ENCODE measurements around the gene CBL. TPM values are rescaled to one million over a fixed set of nuclear protein-coding genes. Genes with fewer than 3 reads are reported as not detected.

Gene CBL
- total RNA-seq, 4 donors from 2014 or later = 18.1 to 27.4 (median 22.2) TPM

GRCh38 chr11:119206511-119207414 is 624 bp downstream of the CBL start:
- TF ChIP-seq, protein P1, sequence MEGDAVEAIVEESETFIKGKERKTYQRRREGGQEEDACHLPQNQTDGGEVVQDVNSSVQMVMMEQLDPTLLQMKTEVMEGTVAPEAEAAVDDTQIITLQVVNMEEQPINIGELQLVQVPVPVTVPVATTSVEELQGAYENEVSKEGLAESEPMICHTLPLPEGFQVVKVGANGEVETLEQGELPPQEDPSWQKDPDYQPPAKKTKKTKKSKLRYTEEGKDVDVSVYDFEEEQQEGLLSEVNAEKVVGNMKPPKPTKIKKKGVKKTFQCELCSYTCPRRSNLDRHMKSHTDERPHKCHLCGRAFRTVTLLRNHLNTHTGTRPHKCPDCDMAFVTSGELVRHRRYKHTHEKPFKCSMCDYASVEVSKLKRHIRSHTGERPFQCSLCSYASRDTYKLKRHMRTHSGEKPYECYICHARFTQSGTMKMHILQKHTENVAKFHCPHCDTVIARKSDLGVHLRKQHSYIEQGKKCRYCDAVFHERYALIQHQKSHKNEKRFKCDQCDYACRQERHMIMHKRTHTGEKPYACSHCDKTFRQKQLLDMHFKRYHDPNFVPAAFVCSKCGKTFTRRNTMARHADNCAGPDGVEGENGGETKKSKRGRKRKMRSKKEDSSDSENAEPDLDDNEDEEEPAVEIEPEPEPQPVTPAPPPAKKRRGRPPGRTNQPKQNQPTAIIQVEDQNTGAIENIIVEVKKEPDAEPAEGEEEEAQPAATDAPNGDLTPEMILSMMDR (IDR thresholded peaks at IDR 0.05; ENCODE audit: low read depth) = no peak

GRCh38 chr11:119207415-119207960 is 1.3 kb downstream of the CBL start:
- TF ChIP-seq, protein P1 (IDR thresholded peaks at IDR 0.05; ENCODE audit: low read depth) = no peak

GRCh38 chr11:119209186-119209585 is 3.0 kb downstream of the CBL start:
- TF ChIP-seq, protein P1 (IDR thresholded peaks at IDR 0.05; ENCODE audit: low read depth) = no peak

GRCh38 chr11:119210050-119210449 is 3.9 kb downstream of the CBL start:
- TF ChIP-seq, protein P1 (IDR thresholded peaks at IDR 0.05; ENCODE audit: low read depth) = no peak

GRCh38 chr11:119218141-119218878 is 12.2 kb downstream of the CBL start:
- TF ChIP-seq, protein P1 (IDR thresholded peaks at IDR 0.05; ENCODE audit: low read depth) = no peak

GRCh38 chr11:119222308-119222707 is 16.2 kb downstream of the CBL start:
- TF ChIP-seq, protein P1 (IDR thresholded peaks at IDR 0.05; ENCODE audit: low read depth) = no peak

DNA sequence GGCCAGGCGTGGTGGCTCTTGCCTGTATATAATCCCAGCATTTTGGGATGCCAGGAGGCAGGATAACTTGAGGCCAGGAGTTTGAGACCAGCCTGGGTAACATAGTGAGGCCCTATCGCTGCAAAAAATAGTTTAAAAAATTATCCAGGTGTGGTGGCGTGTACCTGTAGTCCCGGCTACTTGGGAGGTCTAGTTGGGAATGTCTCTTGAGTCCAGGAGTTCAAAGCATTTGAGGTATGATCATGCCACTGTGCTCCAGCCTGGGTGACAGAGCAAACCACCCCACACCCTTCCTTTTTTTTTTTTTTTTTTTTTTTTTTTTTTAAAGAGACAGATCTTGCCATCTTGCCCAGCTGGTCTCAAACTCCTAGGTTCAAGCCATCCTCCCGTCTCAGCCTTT is 16.8 kb downstream of the CBL start:
- TF ChIP-seq, protein P1 (IDR thresholded peaks at IDR 0.05; ENCODE audit: low read depth) = no peak
